Retinal pigment epithelial cell (primary cell): ENCODE measurements around the gene IDH3G.

ENCODE experiments used
- DNase-seq: peaks from one replicate; pipeline ENCODE4 v3.0.0-alpha.2; 2010; ENCODE audit warnings: low read depth
- H3K4me3 ChIP-seq: 2 replicates; pipeline ENCODE4 v1.5.1; 2011; ENCODE audit warnings: mild to moderate bottlenecking, low read length, control low read depth, moderate library complexity
- CTCF ChIP-seq: conservative IDR thresholded peaks from 2 replicates; pipeline ENCODE4 v1.5.1; 2011; ENCODE audit warnings: low read depth, low read length, control low read depth, inconsistent platforms

Gene IDH3G

DNA sequence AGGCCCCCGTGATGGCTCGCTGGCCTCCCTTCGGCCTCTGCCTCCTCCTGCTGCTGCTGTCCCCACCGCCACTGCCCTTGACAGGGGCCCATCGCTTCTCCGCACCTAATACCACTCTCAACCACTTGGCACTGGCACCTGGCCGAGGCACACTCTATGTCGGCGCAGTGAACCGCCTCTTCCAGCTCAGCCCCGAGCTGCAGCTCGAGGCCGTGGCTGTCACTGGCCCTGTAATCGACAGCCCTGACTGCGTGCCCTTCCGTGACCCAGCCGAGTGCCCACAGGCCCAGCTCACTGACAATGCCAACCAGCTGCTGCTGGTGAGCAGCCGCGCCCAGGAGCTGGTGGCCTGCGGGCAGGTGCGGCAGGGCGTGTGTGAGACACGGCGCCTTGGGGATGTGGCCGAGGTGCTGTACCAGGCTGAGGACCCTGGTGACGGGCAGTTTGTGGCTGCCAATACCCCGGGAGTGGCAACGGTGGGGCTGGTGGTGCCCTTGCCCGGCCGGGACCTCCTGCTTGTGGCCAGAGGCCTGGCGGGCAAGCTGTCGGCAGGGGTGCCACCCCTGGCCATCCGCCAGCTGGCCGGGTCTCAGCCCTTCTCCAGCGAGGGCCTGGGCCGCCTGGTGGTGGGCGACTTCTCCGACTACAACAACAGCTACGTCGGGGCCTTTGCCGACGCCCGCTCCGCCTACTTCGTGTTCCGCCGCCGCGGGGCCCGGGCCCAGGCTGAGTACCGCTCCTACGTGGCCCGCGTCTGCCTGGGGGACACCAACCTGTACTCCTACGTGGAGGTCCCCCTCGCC lies 27.1 kb downstream of the IDH3G start:
- H3K4me3 ChIP-seq: no peak overlapping the region
- no peak for DNase-seq
- TF ChIP-seq CTCF: no peak

- DNase-seq: peak; percentile 38
- no peak for TF ChIP-seq CTCF
- H3K4me3 ChIP-seq: peak overlapping the region; percentile 50
These were observed 27.9 kb downstream of the IDH3G start for GRCh38 chrX:153766098-153766817.

- H3K4me3 ChIP-seq: peak overlapping the region; percentile 50
- DNase-seq: no peak
- no peak for TF ChIP-seq CTCF
These were observed 28.8 kb downstream of the IDH3G start for GRCh38 chrX:153765138-153766079.

- TF ChIP-seq CTCF: no peak
- H3K4me3 ChIP-seq: peak overlapping the region; percentile 50
- DNase-seq: no peak
These were observed 29.4 kb downstream of the IDH3G start for GRCh38 chrX:153764786-153765137.

DNA sequence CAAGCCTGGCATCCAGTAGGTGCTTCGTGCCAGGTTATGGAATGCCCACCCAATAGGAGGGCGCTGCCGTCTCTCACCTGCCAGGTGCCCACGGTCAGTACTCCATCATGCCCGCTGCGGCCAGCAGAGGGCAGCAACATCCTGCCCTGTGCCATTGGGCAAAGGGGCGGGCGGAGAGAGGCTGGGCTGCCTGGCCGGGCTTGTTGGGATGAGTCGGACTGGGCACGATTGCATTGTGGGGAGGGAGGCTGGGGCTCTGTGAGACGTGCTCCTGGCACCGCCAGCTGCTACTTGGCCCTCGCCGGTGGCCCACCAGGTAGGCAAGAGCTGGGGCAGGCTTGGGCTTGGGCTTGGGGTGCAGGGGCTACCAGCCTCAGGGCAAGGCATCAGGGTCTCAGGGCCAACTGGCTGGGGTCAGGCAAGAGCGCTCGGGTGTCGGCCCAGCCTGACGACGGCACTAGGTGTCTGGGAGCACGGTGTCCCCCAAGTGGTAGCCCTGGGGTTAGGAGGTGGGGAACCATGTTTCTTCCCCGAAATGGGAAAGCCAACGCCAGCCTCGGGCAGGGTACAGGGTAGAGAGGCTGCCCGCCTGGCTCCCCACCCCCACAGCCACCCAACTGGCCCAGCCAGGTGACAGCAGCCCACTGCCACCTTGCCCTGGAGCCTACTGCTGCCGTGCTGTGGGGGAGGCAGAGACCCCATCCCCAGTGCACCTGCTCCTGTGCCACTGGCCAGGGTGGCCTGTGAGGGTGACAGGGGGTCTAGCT lies 30.0 kb downstream of the IDH3G start, which contains the start of gene PLXNB3:
Gene PLXNB3 (plus strand): TSS at position 261 of the 767 bp plus-strand sequence. CDS start 1,287 bp downstream, outside the sequence.
- peak; percentile 30 for DNase-seq
- peak; percentile 78 for TF ChIP-seq CTCF
- peak within 1 kb of the TSS; percentile 50 for H3K4me3 ChIP-seq

- no peak for TF ChIP-seq CTCF
- H3K4me3 ChIP-seq: no peak overlapping the region
- no peak for DNase-seq
These were observed 30.8 kb downstream of the IDH3G start for GRCh38 chrX:153763298-153763932.
